GM12878 (cell line): ENCODE measurements around the gene URAD. TPM values are rescaled to one million over a fixed set of nuclear protein-coding genes. Genes with fewer than 3 reads are reported as not detected.

Experiments used
- ATAC-seq: fragments of 200-7000 bp; cut with Tn5 transposase; 3 replicates; pipeline ENCODE4 v1.9.1; 2020; ENCODE audit warnings: mild to moderate bottlenecking, moderate library complexity
- BruUV-seq: library from RNA; stranded (reverse); fragments of 400-500 nt; replicated peaks from 2 replicates; lab custom pipeline; 2021; lab: Mats Ljungman, UMichigan
- CTCF ChIA-PET: fragments of 300-600 bp; sonication (Branson Sonifier 250); formaldehyde crosslinking; extraction: SDS; loops from one replicate; lab custom pipeline; 2021; ENCODE audit warnings: inconsistent platforms; lab: Yijun Ruan, JAX
- POLR2A ChIA-PET: fragments of 350-600 bp; formaldehyde crosslinking; extraction: SDS; loops from one replicate; lab custom pipeline; 2021; ENCODE audit warnings: inconsistent platforms; lab: Charles Lee
- RAD21 ChIA-PET: fragments of 300-600 bp; sonication (Branson Sonifier 250); formaldehyde crosslinking; loops from one replicate; lab custom pipeline; 2023; ENCODE audit warnings: antibody characterized with exemption; ENCODE audit not compliant: unreplicated experiment; lab: Charles Lee
- SMC1A ChIA-PET: fragments of 300-600 bp; sonication (Branson Sonifier 250); formaldehyde crosslinking; loops from one replicate; lab custom pipeline; 2023; ENCODE audit not compliant: unreplicated experiment, uncharacterized antibody; lab: Charles Lee
- DNase-seq: peaks from one replicate; pipeline ENCODE4 v3.0.0-alpha.2; 2011; ENCODE audit warnings: low read depth, low spot score
- FAIRE-seq: peaks from 3 replicates; lab custom pipeline; 2011; peaks lifted over from hg19 to GRCh38; lab: Jason Lieb, UNC
- H2AFZ ChIP-seq: 2 replicates; pipeline ENCODE4 v1.6.0; 2011; ENCODE audit warnings: low read depth, low read length, control low read depth; ENCODE audit not compliant: control insufficient read depth
- H3K27ac ChIP-seq: 2 replicates; pipeline ENCODE4 v1.5.1; 2011; ENCODE audit warnings: control low read depth; ENCODE audit not compliant: control insufficient read depth, insufficient read depth
- H3K27me3 ChIP-seq, 2 experiments: replicated peaks in 1 of 2; 2 replicates each; pipeline versions ENCODE4 v1.6.0 to v1.6.1; 2011; ENCODE audit warnings: low read length in 1 of 2; ENCODE audit not compliant: control insufficient read depth in 2 of 2, insufficient read depth in 2 of 2
- H3K36me3 ChIP-seq, 2 experiments: 2 replicates each; pipeline ENCODE4 v1.5.1; 2011; ENCODE audit warnings: low read length in 1 of 2; ENCODE audit not compliant: control insufficient read depth in 2 of 2, insufficient read depth in 2 of 2
- H3K4me1 ChIP-seq: 2 replicates; pipeline ENCODE4 v1.6.1; 2011; ENCODE audit warnings: mild to moderate bottlenecking, low read length, moderate library complexity, mixed read lengths; ENCODE audit not compliant: control insufficient read depth, insufficient read depth
- H3K4me2 ChIP-seq: 2 replicates; pipeline ENCODE4 v1.6.0; 2011; ENCODE audit warnings: control low read depth; ENCODE audit not compliant: control insufficient read depth, insufficient read depth
- H3K4me3 ChIP-seq: fragments of 200-600 bp; sonication (generic); 2 replicates; pipeline ENCODE4 v1.5.1; 2016
- H3K79me2 ChIP-seq: 2 replicates; pipeline ENCODE4 v1.6.0; 2011; ENCODE audit warnings: low read length; ENCODE audit not compliant: control insufficient read depth, insufficient read depth
- H3K9ac ChIP-seq: 2 replicates; pipeline ENCODE4 v1.8.0; 2011; ENCODE audit warnings: low read length, control low read depth, mixed read lengths; ENCODE audit not compliant: control insufficient read depth, insufficient read depth
- H3K9me3 ChIP-seq: replicated peaks from 3 replicates; pipeline ENCODE4 v1.5.1; 2011; ENCODE audit warnings: mild to moderate bottlenecking, low read length; ENCODE audit not compliant: control insufficient read depth, insufficient read depth
- H4K20me1 ChIP-seq: 2 replicates; pipeline ENCODE4 v1.6.0; 2011; ENCODE audit not compliant: control insufficient read depth, insufficient read depth
- ATF7 ChIP-seq: fragments of 450-650 bp; IDR thresholded peaks from 2 replicates; pipeline ENCODE4 v1.6.1; 2016; ENCODE audit warnings: low read depth, mild to moderate bottlenecking
- CHD2 ChIP-seq: IDR thresholded peaks from 2 replicates; pipeline ENCODE4 v1.6.1; 2011; ENCODE audit warnings: low read depth, low read length, improper control_type of control experiment, borderline replicate concordance
- CTCF ChIP-seq, 3 experiments: IDR thresholded peaks in 2 of 3; conservative IDR thresholded peaks in 1 of 3; 2 replicates each; pipeline ENCODE4 v1.5.1; 2011; ENCODE audit warnings: low read depth in 3 of 3, low read length in 3 of 3, mild to moderate bottlenecking in 3 of 3, control low read depth in 2 of 3, moderate library complexity in 2 of 3, inconsistent platforms in 1 of 3, mixed read lengths in 1 of 3; ENCODE audit not compliant: control insufficient read depth in 2 of 3, insufficient read depth in 1 of 3; ENCODE audit errors: extremely low read depth in 1 of 3
- ESRRA ChIP-seq: IDR thresholded peaks from 2 replicates; pipeline ENCODE4 v1.6.1; 2012; ENCODE audit warnings: mild to moderate bottlenecking, low read length, improper control_type of control experiment
- IKZF2 ChIP-seq, 2 experiments: fragments of 450-650 bp; IDR thresholded peaks; 2 replicates each; pipeline ENCODE4 v1.6.1; 2017; ENCODE audit warnings: mild to moderate bottlenecking in 2 of 2, moderate library complexity in 2 of 2
- PRDM15 ChIP-seq: fragments of 450-650 bp; formaldehyde crosslinking; IDR thresholded peaks from 2 replicates; pipeline ENCODE4 v1.4.0; 2020; ENCODE audit warnings: mild to moderate bottlenecking, moderate library complexity
- RB1 ChIP-seq: fragments of 450-650 bp; formaldehyde crosslinking; IDR thresholded peaks from 2 replicates; pipeline ENCODE4 v1.6.1; 2017; ENCODE audit warnings: mild to moderate bottlenecking, borderline replicate concordance
- RUNX3 ChIP-seq: IDR thresholded peaks from 2 replicates; pipeline ENCODE4 v1.6.1; 2012; ENCODE audit warnings: low read length, inconsistent platforms
- TAF1 ChIP-seq: IDR thresholded peaks from 2 replicates; pipeline ENCODE4 v1.6.1; 2011; ENCODE audit warnings: mild to moderate bottlenecking, low read depth, low read length, borderline replicate concordance
- ZBED1 ChIP-seq: IDR thresholded peaks from 2 replicates; pipeline ENCODE4 v1.6.1; 2016; ENCODE audit warnings: borderline replicate concordance
- ZNF384 ChIP-seq: IDR thresholded peaks from 2 replicates; pipeline ENCODE4 v1.6.1; 2012; ENCODE audit warnings: low read depth, mild to moderate bottlenecking, low read length, improper control_type of control experiment, borderline replicate concordance
- ZNF622 ChIP-seq: fragments of 450-650 bp; IDR thresholded peaks from 2 replicates; pipeline ENCODE4 v1.6.1; 2017; ENCODE audit warnings: mild to moderate bottlenecking, inconsistent platforms
- WGBS: methylation state at CpG from one replicate; pipeline ENCODE4 v1.1.6; 2016; ENCODE audit warnings: low lambda C conversion rate; ENCODE audit not compliant: insufficient replicate concordance, insufficient coverage; ENCODE audit errors: missing lambda C conversion rate; 5-methylcytosine and 5-hydroxymethylcytosine counted together
- in situ Hi-C: fragments of 300-500 bp; cut with MboI; formaldehyde crosslinking; loops from 9 replicates; pipeline ENCODE4 v1.14.3; 2018; ENCODE audit warnings: mixed read lengths
- intact Hi-C: fragments of 100-400 bp; cut with micrococcal nuclease; formaldehyde crosslinking; loops from one replicate; pipeline ENCODE4 v1.14.2; 2022; ENCODE audit not compliant: unreplicated experiment
- polyA plus RNA-seq, 11 experiments: library from polyadenylated mRNA; depleted of rRNA in 4 of 11; unstranded in 6 of 11; stranded (reverse) in 5 of 11; fragments of >200 nt; fragmentation: Nextera tagmentation in 4 of 11; fragmentation: Illumina TruSeq in 1 of 11; extraction: Ambion mirVana in 4 of 11; extraction: Trizol in 1 of 11; gene quantifications; 1 replicate in 1 of 11; 2 replicates in 10 of 11; pipeline versions ENCODE4 v1.2.1 to v1.2.3, GENCODE V29; 2011 to 2016; ENCODE audit warnings: inconsistent platforms in 2 of 11, missing spikeins in 2 of 11, low read depth in 1 of 11
- total RNA-seq, 4 experiments: library from RNA; depleted of rRNA in 3 of 4; stranded (reverse); fragments of >200 nt in 3 of 4; fragmentation: Illumina TruSeq in 1 of 4; extraction: Trizol in 1 of 4; gene quantifications; 2 replicates each; pipeline versions ENCODE4 v1.2.1 to v1.2.3, GENCODE V29; 2013 to 2021

The URAD gene
- total and polyA plus RNA-seq, 10 of the 15 experiments (the other 5 are each of a cell fraction or from before 2014, with no cell fraction given): not detected

- no peak overlapping the region for H3K9ac ChIP-seq
- no peak for FAIRE-seq
- TF ChIP-seq CHD2 (no peak), RB1 (no peak), IKZF2 (IDR thresholded peaks at IDR 0.05) (no peak), TAF1 (no peak), CTCF (IDR thresholded peaks at IDR 0.05 in 2 of 3, conservative IDR thresholded peaks at IDR 0.05 in 1 of 3; ENCODE audit: control insufficient read depth in 2 of 3, extremely low read depth in 1 of 3, insufficient read depth in 1 of 3, low read depth in 3 of 3, low read length in 3 of 3) (no peak), ZNF622 (no peak), ESRRA (no peak), ZBED1 (no peak), ZNF384 (no peak), PRDM15 (CRISPR knock-in tag) (no peak), RUNX3 (no peak), ATF7 (no peak)
- TF ChIP-seq, all 136 proteins: peak for 0
- ATAC-seq (no peak), DNase-seq (no peak)
- intact Hi-C loops: no loop called here
- Histone ChIP-seq H3K36me3 (no peaks in the 10 kb centered on the region), H3K4me3 (no peak overlapping the region), H3K4me2 (no peak overlapping the region), H3K9me3 (no peaks in the 10 kb centered on the region), H3K4me1 (no peaks in the 10 kb centered on the region), H4K20me1 (no peaks in the 10 kb centered on the region), H2AFZ (no peak overlapping the region), H3K79me2 (no peaks in the 10 kb centered on the region), H3K27ac (no peak overlapping the region), H3K27me3 (peaks cover 19 to 22% of the 10 kb centered on the region in 2 experiments)
- no TSS peak for BruUV-seq
- 9% methylated on average over 37 of the region's 38 CpGs for WGBS
- ChIA-PET RAD21 (no interaction called here), CTCF (no interaction called here), SMC1A (no interaction called here), POLR2A (no interaction called here)
- in situ Hi-C loops: no loop called here
These were observed 21.8 kb downstream of the URAD start for GRCh38 chr13:27966641-27967202.
